ENCODE measurements around the gene FOXC1.

FOXC1 gene

DNA sequence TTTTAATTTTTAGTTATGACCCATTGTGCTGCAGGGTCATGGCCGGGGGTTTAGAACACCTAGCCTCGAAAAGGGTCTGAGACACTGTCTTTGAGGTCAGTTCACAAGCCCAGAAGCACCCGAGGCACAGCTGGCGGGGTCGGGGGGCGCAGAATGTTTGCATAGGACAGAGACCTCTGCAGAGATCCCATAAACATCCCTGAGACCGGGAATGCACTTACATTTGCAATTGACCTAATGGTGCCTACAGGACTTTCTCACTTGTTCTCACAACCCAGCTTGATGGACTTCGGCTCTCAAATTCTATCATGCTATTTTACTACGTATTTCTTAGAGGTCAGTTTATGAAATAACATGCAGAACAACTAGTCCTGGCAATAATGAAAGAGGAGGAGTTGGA lies 33.5 kb upstream of the FOXC1 start:
- DNase-seq (ENCODE audit: extremely low read depth, insufficient read length) = no peak
- Histone ChIP-seq H3K4me3 (replicated peaks; ENCODE audit: low read depth, low read length) (no peak overlapping the region), H3K27me3 (replicated peaks; ENCODE audit: control insufficient read depth, insufficient read depth, low read length) (no peaks in the 10 kb centered on the region), H3K36me3 (ENCODE audit: control insufficient read depth, insufficient read depth, low read length) (no peaks in the 10 kb centered on the region)
- TF ChIP-seq, protein P1, sequence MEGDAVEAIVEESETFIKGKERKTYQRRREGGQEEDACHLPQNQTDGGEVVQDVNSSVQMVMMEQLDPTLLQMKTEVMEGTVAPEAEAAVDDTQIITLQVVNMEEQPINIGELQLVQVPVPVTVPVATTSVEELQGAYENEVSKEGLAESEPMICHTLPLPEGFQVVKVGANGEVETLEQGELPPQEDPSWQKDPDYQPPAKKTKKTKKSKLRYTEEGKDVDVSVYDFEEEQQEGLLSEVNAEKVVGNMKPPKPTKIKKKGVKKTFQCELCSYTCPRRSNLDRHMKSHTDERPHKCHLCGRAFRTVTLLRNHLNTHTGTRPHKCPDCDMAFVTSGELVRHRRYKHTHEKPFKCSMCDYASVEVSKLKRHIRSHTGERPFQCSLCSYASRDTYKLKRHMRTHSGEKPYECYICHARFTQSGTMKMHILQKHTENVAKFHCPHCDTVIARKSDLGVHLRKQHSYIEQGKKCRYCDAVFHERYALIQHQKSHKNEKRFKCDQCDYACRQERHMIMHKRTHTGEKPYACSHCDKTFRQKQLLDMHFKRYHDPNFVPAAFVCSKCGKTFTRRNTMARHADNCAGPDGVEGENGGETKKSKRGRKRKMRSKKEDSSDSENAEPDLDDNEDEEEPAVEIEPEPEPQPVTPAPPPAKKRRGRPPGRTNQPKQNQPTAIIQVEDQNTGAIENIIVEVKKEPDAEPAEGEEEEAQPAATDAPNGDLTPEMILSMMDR (IDR thresholded peaks at IDR 0.05; ENCODE audit: insufficient read depth, low read length, poor library complexity, severe bottlenecking) = no peak

DNA sequence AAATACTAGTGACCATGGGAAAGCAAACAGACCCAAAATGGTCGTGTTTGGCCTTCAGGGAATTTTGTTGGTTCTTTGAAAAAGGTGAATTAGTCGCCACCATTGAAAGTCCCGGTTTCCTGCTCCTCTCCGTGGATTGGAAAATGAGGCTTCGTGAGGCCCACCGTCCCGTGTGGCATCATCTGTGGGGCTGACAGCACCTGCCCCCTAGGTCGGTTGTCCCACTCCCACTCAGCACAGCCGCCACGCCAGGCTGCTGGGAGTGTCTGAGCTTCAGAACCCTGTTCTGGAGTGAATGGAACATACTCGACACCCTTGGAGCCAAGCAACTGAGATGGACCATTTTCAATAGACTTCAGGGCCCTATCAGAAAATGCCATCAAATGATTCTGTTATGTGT lies 33.0 kb upstream of the FOXC1 start:
- H3K36me3 ChIP-seq (ENCODE audit: control insufficient read depth, insufficient read depth, low read length) = no peaks in the 10 kb centered on the region
- no peak for DNase-seq (ENCODE audit: extremely low read depth, insufficient read length)
- H3K27me3 ChIP-seq (replicated peaks; ENCODE audit: control insufficient read depth, insufficient read depth, low read length) = no peaks in the 10 kb centered on the region
- no peak overlapping the region for H3K4me3 ChIP-seq (replicated peaks; ENCODE audit: low read depth, low read length)
- TF ChIP-seq, protein P1 (IDR thresholded peaks at IDR 0.05; ENCODE audit: insufficient read depth, low read length, poor library complexity, severe bottlenecking) = no peak

DNA sequence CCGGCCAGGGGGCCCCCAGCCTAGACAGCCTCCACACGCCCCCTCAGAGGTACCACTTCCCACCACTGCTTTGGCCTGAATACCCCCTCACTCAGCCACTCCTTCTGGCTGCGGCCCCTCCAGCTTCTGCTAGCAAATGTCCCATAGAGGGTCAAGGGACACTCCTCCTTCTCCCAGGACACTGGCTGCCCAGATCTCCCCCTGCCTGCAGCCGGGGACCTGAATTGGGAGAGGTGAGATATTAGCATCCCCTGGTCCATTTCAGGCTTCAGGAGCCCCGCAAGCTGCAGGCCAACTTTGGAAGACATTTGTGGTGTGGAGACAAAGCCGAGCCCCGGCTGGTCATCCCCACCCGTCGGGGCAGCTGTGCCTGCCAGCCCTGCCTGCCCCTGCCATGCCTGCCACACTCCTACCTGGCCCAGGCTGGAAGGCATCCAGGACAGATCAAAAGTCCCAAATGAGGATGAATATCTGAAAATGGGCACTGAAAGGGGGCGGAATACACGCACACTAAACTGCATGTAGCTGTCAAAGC lies 32.5 kb upstream of the FOXC1 start:
- TF ChIP-seq, protein P1 (IDR thresholded peaks at IDR 0.05; ENCODE audit: insufficient read depth, low read length, poor library complexity, severe bottlenecking) = no peak
- no peak overlapping the region for H3K4me3 ChIP-seq (replicated peaks; ENCODE audit: low read depth, low read length)
- no peak for DNase-seq (ENCODE audit: extremely low read depth, insufficient read length)
- no peaks in the 10 kb centered on the region for H3K36me3 ChIP-seq (ENCODE audit: control insufficient read depth, insufficient read depth, low read length)
- H3K27me3 ChIP-seq (replicated peaks; ENCODE audit: control insufficient read depth, insufficient read depth, low read length) = no peaks in the 10 kb centered on the region

DNA sequence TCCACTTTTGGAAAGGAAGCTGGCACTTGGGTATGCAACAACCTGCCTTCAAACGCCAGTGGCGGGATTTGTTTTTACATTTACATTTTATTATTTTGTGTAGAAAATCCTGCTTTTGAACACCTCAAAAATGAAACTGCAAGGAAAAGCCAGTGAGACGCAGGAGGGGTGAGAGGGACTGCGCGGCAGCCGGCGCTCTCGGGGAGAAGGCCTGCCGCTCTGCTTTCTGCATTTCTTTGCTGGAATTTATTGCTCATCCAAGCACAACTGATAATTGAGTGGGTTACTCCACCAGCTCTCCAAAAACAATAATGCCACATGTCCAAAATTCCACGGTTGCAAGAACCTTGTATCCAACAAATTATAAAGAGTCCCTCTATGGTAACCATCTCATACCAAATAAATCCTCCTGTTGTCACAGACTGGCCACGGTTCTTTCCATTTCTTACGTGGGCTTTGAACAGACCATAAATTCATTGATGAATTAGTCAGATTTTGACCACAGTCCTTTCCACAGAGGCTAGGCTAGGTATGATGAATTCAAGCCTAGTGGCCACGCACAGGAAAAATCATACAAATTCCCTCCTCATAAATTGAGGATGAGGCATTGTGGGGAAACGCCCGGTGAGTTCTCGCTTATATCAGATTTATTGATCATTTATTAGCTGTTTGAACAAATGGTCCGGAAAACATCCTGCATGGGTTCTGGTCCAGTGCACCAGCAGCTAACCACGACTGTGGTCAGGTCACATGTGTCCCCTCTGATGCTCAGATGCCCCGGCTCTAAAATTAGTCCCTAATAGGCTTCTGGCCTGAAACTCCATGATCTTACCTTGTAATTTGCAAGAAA lies 31.6 kb upstream of the FOXC1 start:
- Histone ChIP-seq H3K27me3 (replicated peaks; ENCODE audit: control insufficient read depth, insufficient read depth, low read length) (no peaks in the 10 kb centered on the region), H3K4me3 (replicated peaks; ENCODE audit: low read depth, low read length) (no peak overlapping the region), H3K36me3 (ENCODE audit: control insufficient read depth, insufficient read depth, low read length) (no peaks in the 10 kb centered on the region)
- DNase-seq (ENCODE audit: extremely low read depth, insufficient read length) = no peak
- TF ChIP-seq, protein P1 (IDR thresholded peaks at IDR 0.05; ENCODE audit: insufficient read depth, low read length, poor library complexity, severe bottlenecking) = no peak

DNA sequence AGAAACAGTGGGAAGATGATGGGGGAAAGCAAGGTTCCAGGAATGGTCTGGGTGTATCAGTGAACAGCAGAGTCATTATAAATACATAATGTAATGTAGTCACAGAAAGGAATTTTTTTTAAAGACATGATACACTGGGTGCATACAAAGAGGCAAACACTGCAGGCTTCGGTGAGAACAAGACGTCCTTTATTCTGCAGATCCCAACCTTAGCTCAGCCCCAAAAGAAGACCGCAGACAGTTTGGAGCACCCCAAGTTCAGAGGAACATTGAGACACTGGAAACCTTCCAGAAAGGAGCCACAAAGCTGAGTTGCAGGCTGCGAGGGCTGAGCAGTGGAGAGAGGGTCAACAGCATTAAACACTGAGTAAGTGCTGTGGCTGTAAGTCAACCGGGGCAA lies 30.6 kb upstream of the FOXC1 start:
- Histone ChIP-seq H3K4me3 (replicated peaks; ENCODE audit: low read depth, low read length) (no peak overlapping the region), H3K27me3 (replicated peaks; ENCODE audit: control insufficient read depth, insufficient read depth, low read length) (no peaks in the 10 kb centered on the region; the same call in 1 of the 2 replicates), H3K36me3 (ENCODE audit: control insufficient read depth, insufficient read depth, low read length) (no peaks in the 10 kb centered on the region)
- no peak for DNase-seq (ENCODE audit: extremely low read depth, insufficient read length)
- TF ChIP-seq, protein P1 (IDR thresholded peaks at IDR 0.05; ENCODE audit: insufficient read depth, low read length, poor library complexity, severe bottlenecking) = no peak
